Skin epidermis (tissue), 12 donors: ENCODE measurements around the gene RHD.
"Not testable (repeated sequence)": the region's sequence is repeated elsewhere in the genome, so short reads cannot be mapped to it uniquely, and the experiment has no call there.

Experiments
- H3K27ac ChIP-seq, 21 experiments: fragments of 200-600 bp; sonication (generic) in 11 of 21; one replicate each; pipeline ENCODE4 v1.5.0; 2020; ENCODE audit warnings: mild to moderate bottlenecking in 3 of 21, inconsistent platforms in 2 of 21, moderate library complexity in 2 of 21
- H3K4me3 ChIP-seq, 7 experiments: fragments of 200-600 bp; sonication (generic) in 2 of 7; one replicate each; pipeline ENCODE4 v1.5.0; 2020; ENCODE audit warnings: inconsistent platforms in 2 of 7, mild to moderate bottlenecking in 2 of 7, moderate library complexity in 1 of 7

The RHD gene

GRCh38 chr1:25338188-25338981, 66.1 kb downstream of the RHD start, which contains the start of gene TMEM50A:
Gene TMEM50A, plus strand, starts transcription at chr1:25338334. Its CDS starts 2,153 bp downstream, at chr1:25340487.
- Histone ChIP-seq H3K4me3 (peak within 1 kb of the TSS; percentile 80 to 99 (median 99)), H3K27ac (peak within 1 kb of the TSS; percentile 87 to 99 (median 97))

GRCh38 chr1:25338986-25339385, 66.7 kb downstream of the RHD start:
- H3K4me3 ChIP-seq, result peak overlapping the region; percentile 80 to 99 (median 99)
- peak overlapping the region; percentile 87 to 99 (median 97) for H3K27ac ChIP-seq

GRCh38 chr1:25341746-25342145, 69.4 kb downstream of the RHD start:
- H3K27ac ChIP-seq, result no peak overlapping the region
- H3K4me3 ChIP-seq, result no peak overlapping the region

DNA sequence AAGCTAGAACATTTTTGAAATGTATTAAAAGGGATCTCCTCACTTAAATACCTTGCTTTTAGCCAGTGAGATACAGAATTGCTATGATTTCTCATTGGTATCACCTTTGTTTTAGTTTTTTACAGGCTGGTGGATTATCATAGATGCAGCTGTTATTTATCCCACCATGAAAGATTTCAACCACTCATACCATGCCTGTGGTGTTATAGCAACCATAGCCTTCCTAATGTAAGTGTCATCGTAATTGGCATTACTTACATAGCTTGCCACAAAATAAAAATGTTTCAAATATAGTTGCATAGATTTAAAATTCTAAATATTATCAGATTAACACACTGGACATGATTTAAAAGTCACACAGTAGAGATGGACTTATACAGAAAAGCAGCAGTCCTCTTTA, 70.5 kb downstream of the RHD start:
- Histone ChIP-seq H3K4me3 (no peak overlapping the region), H3K27ac (no peak overlapping the region)

GRCh38 chr1:25343872-25344271, 71.6 kb downstream of the RHD start:
- H3K4me3 ChIP-seq, result no peak overlapping the region
- H3K27ac ChIP-seq, result no peak overlapping the region

- H3K27ac ChIP-seq, result no peak overlapping the region
- H3K4me3 ChIP-seq, result no peak overlapping the region
Measured at GRCh38 chr1:25347556-25347955, 75.2 kb downstream of the RHD start.

- Histone ChIP-seq H3K4me3 (no peak overlapping the region), H3K27ac (no peak overlapping the region)
Measured at GRCh38 chr1:25349606-25350005, 77.3 kb downstream of the RHD start.

- H3K4me3 ChIP-seq, result no peak overlapping the region
- H3K27ac ChIP-seq, result peak overlapping the region in 12 of 21 experiments; percentile 7 to 66 (median 48)
Measured at GRCh38 chr1:25355841-25356395, 83.6 kb downstream of the RHD start.

GRCh38 chr1:25356441-25356840, 84.1 kb downstream of the RHD start:
- Histone ChIP-seq H3K27ac (peak overlapping the region in 12 of 21 experiments; percentile 7 to 66 (median 48)), H3K4me3 (no peak overlapping the region)

GRCh38 chr1:25356848-25357247, 84.5 kb downstream of the RHD start:
- no peak overlapping the region for H3K4me3 ChIP-seq
- H3K27ac ChIP-seq, result peak overlapping the region in 10 of 21 experiments; percentile 7 to 66 (median 42)

DNA sequence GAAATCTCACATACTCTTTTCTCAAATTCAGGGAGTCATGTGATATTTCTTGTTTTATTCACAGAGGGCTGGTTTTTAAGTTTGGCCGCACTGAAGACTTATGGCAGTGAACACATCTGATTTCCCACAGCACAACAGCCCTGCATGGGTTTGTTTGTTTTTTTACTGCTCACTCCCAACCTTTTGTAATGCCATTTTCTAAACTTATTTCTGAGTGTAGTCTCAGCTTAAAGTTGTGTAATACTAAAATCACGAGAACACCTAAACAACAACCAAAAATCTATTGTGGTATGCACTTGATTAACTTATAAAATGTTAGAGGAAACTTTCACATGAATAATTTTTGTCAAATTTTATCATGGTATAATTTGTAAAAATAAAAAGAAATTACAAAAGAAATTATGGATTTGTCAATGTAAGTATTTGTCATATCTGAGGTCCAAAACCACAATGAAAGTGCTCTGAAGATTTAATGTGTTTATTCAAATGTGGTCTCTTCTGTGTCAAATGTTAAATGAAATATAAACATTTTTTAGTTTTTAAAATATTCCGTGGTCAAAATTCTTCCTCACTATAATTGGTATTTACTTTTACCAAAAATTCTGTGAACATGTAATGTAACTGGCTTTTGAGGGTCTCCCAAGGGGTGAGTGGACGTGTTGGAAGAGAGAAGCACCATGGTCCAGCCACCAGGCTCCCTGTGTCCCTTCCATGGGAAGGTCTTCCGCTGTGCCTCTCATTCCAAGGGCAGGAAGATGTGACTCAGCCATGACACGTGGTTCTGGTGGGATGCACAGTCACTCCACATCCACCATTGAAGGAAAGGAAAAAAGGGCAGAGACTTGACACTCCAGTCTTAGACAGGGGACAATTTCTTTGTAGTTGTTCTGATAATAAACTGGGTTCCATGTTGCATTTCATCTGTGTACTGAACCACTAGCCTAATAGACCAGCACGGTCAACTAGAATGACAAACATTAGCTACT, 88.6 kb downstream of the RHD start:
- Histone ChIP-seq H3K27ac (peak overlapping the region in 11 of 21 experiments; percentile 0 to 49 (median 34)), H3K4me3 (no peak overlapping the region)

DNA sequence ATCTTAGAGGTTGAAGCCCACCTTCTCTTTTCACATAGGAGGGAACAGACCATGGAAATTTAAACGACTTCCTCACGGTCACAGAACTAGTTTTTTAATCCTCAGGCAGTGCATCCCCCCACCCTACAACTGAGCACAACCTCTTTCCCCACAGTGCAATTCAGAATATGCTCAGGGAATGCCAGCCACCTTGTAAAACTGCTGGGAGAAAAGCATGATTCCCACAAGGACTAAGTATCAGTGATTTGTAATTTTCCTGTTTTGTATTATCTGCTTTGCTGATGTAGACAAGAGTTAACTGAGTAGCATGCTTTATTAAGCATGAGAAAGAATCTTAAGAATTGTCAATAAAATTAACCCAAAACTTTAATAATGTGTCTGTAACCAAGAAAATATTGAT, 89.6 kb downstream of the RHD start:
- Histone ChIP-seq H3K4me3 (no peak overlapping the region), H3K27ac (peak overlapping the region in 11 of 21 experiments; percentile 0 to 49 (median 34))

DNA sequence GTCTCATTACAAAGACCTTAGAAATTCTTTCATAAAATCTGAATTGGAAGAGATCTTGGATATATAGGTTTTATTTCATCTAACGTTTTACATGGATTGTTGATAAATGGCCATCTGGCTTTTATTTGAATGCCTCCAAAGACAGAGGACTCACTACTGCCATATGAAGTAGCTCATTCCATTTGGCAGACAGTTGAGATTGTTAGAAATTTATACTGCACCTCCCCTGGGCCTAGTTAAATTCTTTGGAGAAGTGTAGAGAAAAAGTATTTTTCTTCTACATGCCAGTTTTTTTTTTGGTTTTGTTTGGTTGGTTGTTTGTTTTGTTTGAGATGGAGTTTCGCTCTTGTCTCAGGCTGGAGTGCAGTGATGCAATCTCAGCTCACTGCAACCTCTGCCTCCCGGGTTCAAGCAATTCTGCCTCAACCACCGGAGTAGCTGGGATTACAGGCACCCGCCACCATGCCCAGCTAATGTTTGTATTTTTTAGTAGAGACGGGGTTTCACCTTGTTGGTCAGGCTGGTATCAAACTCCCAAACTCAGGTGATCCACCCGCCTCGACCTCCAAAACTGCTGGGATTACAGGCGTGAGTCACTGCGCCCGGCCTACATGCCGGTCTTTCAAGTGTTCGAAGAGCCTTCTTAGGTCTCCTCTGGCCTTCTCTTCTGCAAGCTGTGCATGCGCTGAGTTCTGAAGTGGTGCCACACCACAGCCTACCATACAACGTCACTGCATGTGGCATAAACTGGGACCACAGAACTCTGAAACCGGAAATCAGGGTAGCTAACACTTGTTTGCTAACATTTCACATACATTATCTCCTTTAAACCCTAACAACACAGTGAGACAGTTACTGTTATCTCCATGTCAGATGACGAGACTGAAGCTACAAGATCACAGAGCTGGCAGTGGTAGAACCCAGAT, 90.6 kb downstream of the RHD start:
- not testable (repeated sequence) for H3K4me3 ChIP-seq, H3K27ac ChIP-seq

GRCh38 chr1:25369241-25369640, 96.9 kb downstream of the RHD start:
- no peak overlapping the region for H3K4me3 ChIP-seq
- H3K27ac ChIP-seq, result no peak overlapping the region

GRCh38 chr1:25369691-25370271, 97.5 kb downstream of the RHD start:
- H3K27ac ChIP-seq, H3K4me3 ChIP-seq: not testable (repeated sequence)

- H3K4me3 ChIP-seq, result not testable (repeated sequence)
- peak overlapping the region in 1 of 21 experiments; percentile 24 for H3K27ac ChIP-seq
Measured at GRCh38 chr1:25371757-25372156, 99.4 kb downstream of the RHD start.

DNA sequence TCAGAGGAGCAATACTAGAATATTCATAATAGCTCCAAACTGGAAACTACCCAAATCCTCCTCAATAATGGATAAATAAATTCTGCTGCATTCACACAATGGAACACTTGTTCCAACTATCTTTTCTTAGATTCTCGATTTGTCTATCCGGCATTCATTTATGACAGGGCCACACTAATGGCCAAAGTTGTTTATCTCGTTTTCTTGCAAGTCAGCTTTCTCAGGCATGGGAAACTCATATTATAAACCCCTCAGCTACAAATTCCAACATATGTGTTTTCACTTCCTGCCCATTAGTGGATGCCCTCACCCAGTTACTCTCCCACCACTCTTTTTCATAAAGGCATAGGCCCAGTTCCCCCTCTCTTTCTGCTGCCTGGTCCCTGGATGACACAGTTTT, 106.1 kb downstream of the RHD start:
- not testable (repeated sequence) for H3K4me3 ChIP-seq, H3K27ac ChIP-seq
